NK-92 (cell line): ENCODE results near the gene PSMB7.
"Not testable (repeated sequence)": the region's sequence is repeated elsewhere in the genome, so short reads cannot be mapped to it uniquely, and the experiment has no call there.

Source experiments
- DNase-seq: peaks from one replicate; lab custom pipeline; 2025; ENCODE audit not compliant: unreplicated experiment; lab: John Stamatoyannopoulos, UW

Gene PSMB7

GRCh38 chr9:124443625-124444024, 28.4 kb upstream of the PSMB7 start:
- no peak for DNase-seq

- DNase-seq: no peak
These were observed 27.6 kb upstream of the PSMB7 start for GRCh38 chr9:124442826-124443225.

GRCh38 chr9:124442379-124442778, 27.1 kb upstream of the PSMB7 start:
- DNase-seq: no peak

- no peak for DNase-seq
These were observed 26.0 kb upstream of the PSMB7 start for GRCh38 chr9:124441291-124441690.

GRCh38 chr9:124440786-124441185, 25.5 kb upstream of the PSMB7 start:
- DNase-seq: no peak

- DNase-seq: no peak
These were observed 24.5 kb upstream of the PSMB7 start for GRCh38 chr9:124439686-124440243.

- DNase-seq: no peak
These were observed 23.8 kb upstream of the PSMB7 start for GRCh38 chr9:124439086-124439485.

GRCh38 chr9:124438091-124438490, 22.8 kb upstream of the PSMB7 start:
- DNase-seq: no peak

- no peak for DNase-seq
These were observed 21.8 kb upstream of the PSMB7 start for GRCh38 chr9:124437086-124437485.

- DNase-seq: no peak
These were observed 21.1 kb upstream of the PSMB7 start for GRCh38 chr9:124436320-124436719.

GRCh38 chr9:124429530-124429867, 14.3 kb upstream of the PSMB7 start:
- DNase-seq: no peak

- no peak for DNase-seq
These were observed 13.7 kb upstream of the PSMB7 start for GRCh38 chr9:124428751-124429529.

GRCh38 chr9:124427281-124427680, 12.0 kb upstream of the PSMB7 start:
- DNase-seq: no peak

- no peak for DNase-seq
These were observed 11.1 kb upstream of the PSMB7 start for GRCh38 chr9:124426361-124426760.

GRCh38 chr9:124425733-124426132, 10.5 kb upstream of the PSMB7 start:
- not testable (repeated sequence) for DNase-seq

- DNase-seq: no peak
These were observed 8.3 kb upstream of the PSMB7 start for GRCh38 chr9:124423591-124423990.

GRCh38 chr9:124423155-124423554, 7.9 kb upstream of the PSMB7 start:
- no peak for DNase-seq

GRCh38 chr9:124420991-124421543, 5.8 kb upstream of the PSMB7 start:
- no peak for DNase-seq

- DNase-seq: no peak
These were observed 4.7 kb upstream of the PSMB7 start for GRCh38 chr9:124419832-124420489.

- DNase-seq: no peak
These were observed 726 bp upstream of the PSMB7 start for GRCh38 chr9:124415852-124416484.

- no peak for DNase-seq
These were observed 630 bp downstream of the PSMB7 start for GRCh38 chr9:124414612-124415011.

- DNase-seq: no peak
These were observed 3.0 kb downstream of the PSMB7 start for GRCh38 chr9:124412228-124412575.
